PC-9 (cell line): Measurements from ENCODE around the gene SPCS3. TPM values are rescaled to one million over a fixed set of nuclear protein-coding genes. Genes with fewer than 3 reads are reported as not detected.

Experiments
- BruUV-seq: library from RNA; stranded (reverse); fragments of 400-500 nt; replicated peaks from 2 replicates; lab custom pipeline; 2021; lab: Mats Ljungman, UMichigan
- CTCF ChIA-PET: fragments of 300-600 bp; sonication (Branson Sonifier 250); formaldehyde crosslinking; loops from one replicate; lab custom pipeline; 2022; ENCODE audit warnings: antibody characterized with exemption; lab: Charles Lee
- POLR2A ChIA-PET: fragments of 300-600 bp; sonication (Branson Sonifier 250); formaldehyde crosslinking; loops from one replicate; lab custom pipeline; 2022; ENCODE audit warnings: antibody characterized with exemption; ENCODE audit not compliant: unreplicated experiment; lab: Charles Lee
- DNase-seq, 2 experiments: peaks; one replicate each; pipeline versions ENCODE4 v3.0.0 to v3.0.0-alpha.2; 2015 to 2022; ENCODE audit warnings: mixed read lengths in 1 of 2
- H2AFZ ChIP-seq: fragments of 200-600 bp; sonication (generic); 2 replicates; pipeline ENCODE4 v1.8.1; 2017; ENCODE audit warnings: antibody characterized with exemption
- H3F3A ChIP-seq: fragments of 200-600 bp; sonication (generic); 2 replicates; pipeline ENCODE4 v1.8.1; 2017; ENCODE audit warnings: antibody characterized with exemption, mild to moderate bottlenecking, low read depth; ENCODE audit not compliant: insufficient read depth
- H3K27ac ChIP-seq: fragments of 200-600 bp; sonication (generic); 2 replicates; pipeline ENCODE4 v1.6.1; 2016; ENCODE audit warnings: mixed run types
- H3K27me3 ChIP-seq: fragments of 200-600 bp; sonication (generic); 2 replicates; pipeline ENCODE4 v1.6.1; 2016; ENCODE audit warnings: low read depth, mixed run types; ENCODE audit not compliant: insufficient read depth
- H3K36me3 ChIP-seq: fragments of 200-600 bp; sonication (generic); 2 replicates; pipeline ENCODE4 v1.6.1; 2016; ENCODE audit warnings: low read depth, mixed run types
- H3K4me1 ChIP-seq: fragments of 200-600 bp; sonication (generic); replicated peaks from 2 replicates; pipeline ENCODE4 v1.6.1; 2016; ENCODE audit warnings: mixed run types; ENCODE audit not compliant: insufficient read depth
- H3K4me2 ChIP-seq: fragments of 200-600 bp; sonication (generic); 2 replicates; pipeline ENCODE4 v1.6.1; 2017; ENCODE audit warnings: mixed run types
- H3K4me3 ChIP-seq: fragments of 200-600 bp; sonication (generic); 2 replicates; pipeline ENCODE4 v1.6.1; 2016; ENCODE audit warnings: mixed run types
- H3K79me2 ChIP-seq: fragments of 200-600 bp; sonication (generic); 2 replicates; pipeline ENCODE4 v1.6.1; 2017; ENCODE audit warnings: low read depth, mixed run types
- H3K9me2 ChIP-seq: fragments of 200-600 bp; sonication (generic); 2 replicates; pipeline ENCODE4 v1.8.1; 2017; ENCODE audit warnings: mild to moderate bottlenecking; ENCODE audit not compliant: insufficient read depth
- H3K9me3 ChIP-seq: fragments of 200-600 bp; sonication (generic); 2 replicates; pipeline ENCODE4 v1.8.1; 2016; ENCODE audit warnings: low read depth; ENCODE audit not compliant: insufficient read depth
- H4K20me1 ChIP-seq: fragments of 200-600 bp; sonication (generic); 2 replicates; pipeline ENCODE4 v1.8.1; 2017; ENCODE audit not compliant: insufficient read depth
- CTCF ChIP-seq: fragments of 200-600 bp; sonication (generic); conservative IDR thresholded peaks from 2 replicates; pipeline ENCODE4 v1.6.1; 2017; ENCODE audit warnings: mixed run types, antibody characterized with exemption, mild to moderate bottlenecking, moderate library complexity
- EZH2 ChIP-seq: fragments of 200-600 bp; sonication (generic); IDR thresholded peaks from 2 replicates; pipeline ENCODE4 v1.8.0; 2017; ENCODE audit warnings: antibody characterized with exemption, low read depth
- intact Hi-C: fragments of 100-400 bp; cut with micrococcal nuclease; formaldehyde crosslinking; loops from one replicate; pipeline ENCODE4 v1.10.0; 2022; ENCODE audit not compliant: unreplicated experiment
- total RNA-seq: library from RNA; stranded (reverse); gene quantifications from 2 replicates; pipeline ENCODE4 v1.2.3, GENCODE V29; 2021

Gene SPCS3
- total RNA-seq, 1 experiment from 2014 or later, result 107 TPM

GRCh38 chr4:176313596-176314336 lies 6.0 kb upstream of the SPCS3 start:
- no peaks in the 10 kb centered on the region for H3K79me2 ChIP-seq
- no peaks in the 10 kb centered on the region for H3K9me3 ChIP-seq
- DNase-seq, result no peak
- TF ChIP-seq EZH2 (no peak), CTCF (no peak)
- H2AFZ ChIP-seq, result no peak overlapping the region
- intact Hi-C loops, result no loop called here
- H3K27ac ChIP-seq, result no peak overlapping the region
- CTCF ChIA-PET, result no interaction called here
- no TSS peak for BruUV-seq
- no peaks in the 10 kb centered on the region for H4K20me1 ChIP-seq
- H3K4me3 ChIP-seq, result no peak overlapping the region
- POLR2A ChIA-PET, result no interaction called here
- H3K4me2 ChIP-seq, result no peak overlapping the region
- no peaks in the 10 kb centered on the region for H3F3A ChIP-seq
- 0 out of 2 replicates have a peak, but pooled peaks cover 2% of the 10 kb centered on the region for H3K4me1 ChIP-seq
- H3K9me2 ChIP-seq, result no peaks in the 10 kb centered on the region
- no peaks in the 10 kb centered on the region for H3K27me3 ChIP-seq
- no peaks in the 10 kb centered on the region for H3K36me3 ChIP-seq

GRCh38 chr4:176319151-176319703 lies 539 bp upstream of the SPCS3 start:
- Histone ChIP-seq H3K4me3 (peak overlapping the region; percentile 95), H3K4me2 (peak overlapping the region; percentile 97), H3K79me2 (peaks cover 40% of the 10 kb centered on the region), H3K36me3 (no peaks in the 10 kb centered on the region), H3F3A (no peaks in the 10 kb centered on the region; the same call in 1 of the 2 replicates), H3K4me1 (peaks cover 18% of the 10 kb centered on the region), H3K27me3 (no peaks in the 10 kb centered on the region), H3K27ac (peak overlapping the region; percentile 46; the same call in 1 of the 2 replicates), H3K9me3 (no peaks in the 10 kb centered on the region), H2AFZ (peak overlapping the region; percentile 98), H4K20me1 (peaks cover under 1% of the 10 kb centered on the region; the same call in 1 of the 2 replicates), H3K9me2 (no peaks in the 10 kb centered on the region)
- TF ChIP-seq CTCF (no peak), EZH2 (no peak)
- CTCF ChIA-PET, result interaction anchor here (0.6 kb wide), 1 partner anchor 386 kb away, joined by 3 read pairs; no protein-coding TSS in a partner anchor
- intact Hi-C loops, result loop anchor here (1.0 kb wide), 2 partner anchors 49 to 124 kb away; partner anchors contain the start of gene SPATA4
- no peak for DNase-seq
- POLR2A ChIA-PET, result interaction anchor here (0.7 kb wide), 1 partner anchor 990 kb away, joined by 10 read pairs; no protein-coding TSS in a partner anchor
- TSS peak; percentile 74 for BruUV-seq

GRCh38 chr4:176320340-176320975 lies 692 bp downstream of the SPCS3 start:
- peak overlapping the region; percentile 87 for H3K27ac ChIP-seq
- H3K27me3 ChIP-seq, result no peaks in the 10 kb centered on the region
- H3F3A ChIP-seq, result no peaks in the 10 kb centered on the region; the same call in 1 of the 2 replicates
- DNase-seq, result peak; percentile 41 to 73
- H3K9me3 ChIP-seq, result no peaks in the 10 kb centered on the region
- BruUV-seq, result TSS peak; percentile 55
- no peaks in the 10 kb centered on the region; the same call in 1 of the 2 replicates for H3K36me3 ChIP-seq
- ChIA-PET CTCF (no interaction called here), POLR2A (no interaction called here)
- peaks cover 51% of the 10 kb centered on the region for H3K79me2 ChIP-seq
- H2AFZ ChIP-seq, result peak overlapping the region; percentile 98; the same call in 1 of the 2 replicates
- H3K4me1 ChIP-seq, result peaks cover 18% of the 10 kb centered on the region
- peak overlapping the region; percentile 95 for H3K4me3 ChIP-seq
- no peaks in the 10 kb centered on the region for H3K9me2 ChIP-seq
- H4K20me1 ChIP-seq, result peaks cover 6% of the 10 kb centered on the region; the same call in 1 of the 2 replicates
- TF ChIP-seq CTCF (no peak), EZH2 (no peak)
- intact Hi-C loops, result loop anchor here (5.0 kb wide), 1 partner anchor 168 kb away; no protein-coding TSS in a partner anchor
- peak overlapping the region; percentile 84 for H3K4me2 ChIP-seq
